Neural cell (in vitro differentiated cells): Measurements from ENCODE around the gene KCNIP4.

Experiments
- CTCF ChIP-seq: fragments of 450-650 bp; IDR thresholded peaks from 2 replicates; pipeline ENCODE4 v1.5.1; 2014; ENCODE audit warnings: antibody characterized with exemption, mild to moderate bottlenecking, moderate library complexity; ENCODE audit not compliant: poor library complexity, severe bottlenecking
- EZH2 ChIP-seq: fragments of 200-600, 300-800 bp; shearing (Covaris generic), sonication (generic); IDR thresholded peaks from 2 replicates; pipeline ENCODE4 v1.6.1; 2014; ENCODE audit warnings: antibody characterized with exemption, low read length, borderline replicate concordance, mild to moderate bottlenecking; ENCODE audit not compliant: insufficient read depth, poor library complexity, severe bottlenecking
- MXI1 ChIP-seq: fragments of 450-650 bp; conservative IDR thresholded peaks from 2 replicates; pipeline ENCODE4 v1.6.1; 2014; ENCODE audit warnings: antibody characterized with exemption, mild to moderate bottlenecking; ENCODE audit not compliant: poor library complexity, severe bottlenecking
- POLR2AphosphoS5 ChIP-seq: IDR thresholded peaks from 2 replicates; pipeline ENCODE4 v1.6.1; 2012
- SMC3 ChIP-seq: fragments of 450-650 bp; conservative IDR thresholded peaks from 2 replicates; pipeline ENCODE4 v1.6.1; 2014; ENCODE audit warnings: antibody characterized with exemption, mild to moderate bottlenecking, moderate library complexity; ENCODE audit not compliant: poor library complexity
- TAF1 ChIP-seq: IDR thresholded peaks from 2 replicates; pipeline ENCODE4 v1.6.1; 2012; ENCODE audit warnings: low read depth

- TF ChIP-seq TAF1 (no peak), POLR2AphosphoS5 (no peak), CTCF (no peak), SMC3 (no peak), EZH2 (no peak), MXI1 (no peak)
Observed at GRCh38 chr4:21896767-21897166, 51.8 kb downstream of the KCNIP4 start.
